GM04504 (cell line): Measurements from ENCODE around the gene CASP1.

Experiments
- DNase-seq: peaks from one replicate; pipeline ENCODE4 v3.0.0-alpha.2; 2012; ENCODE audit warnings: low read depth

Gene CASP1

DNA sequence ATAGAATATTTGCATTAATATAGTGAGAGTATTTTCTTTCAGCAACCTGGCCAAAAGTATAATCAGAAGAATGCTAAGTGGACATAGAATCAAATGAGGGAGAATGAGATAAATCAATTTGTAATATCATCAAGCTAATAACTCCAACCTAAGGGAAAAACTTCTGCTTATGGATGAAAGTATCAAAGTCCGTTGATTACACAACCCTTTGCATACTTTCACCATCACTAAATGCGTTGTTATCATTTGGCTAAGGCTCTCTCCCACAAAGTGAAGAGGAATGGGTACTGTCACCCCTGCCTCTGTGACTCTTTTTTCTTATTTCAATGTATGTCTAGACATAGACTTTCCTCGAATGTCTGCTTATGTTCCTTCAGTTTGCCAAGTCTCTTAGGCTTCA lies 50.1 kb downstream of the CASP1 start:
- no peak for DNase-seq

DNA sequence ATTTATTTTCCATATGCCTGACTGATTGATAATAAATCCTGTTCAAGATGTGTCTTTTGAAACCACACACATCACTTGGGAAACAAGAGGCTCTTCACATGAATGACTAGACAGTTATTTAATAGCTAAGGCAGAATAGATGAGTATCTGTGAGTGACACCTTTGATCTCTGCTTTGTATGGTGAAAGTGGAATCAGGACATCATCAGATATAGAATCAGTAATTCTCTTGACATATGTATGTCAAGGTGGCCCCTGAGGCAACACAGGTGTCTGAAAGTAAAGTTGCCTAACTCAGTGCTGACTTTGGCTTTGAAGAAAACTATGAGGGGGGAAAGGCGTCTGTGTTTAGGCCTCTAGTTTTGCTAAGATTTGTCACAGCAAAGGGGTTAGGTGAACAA lies 55.1 kb downstream of the CASP1 start:
- no peak for DNase-seq
